ENCODE results near the gene TXNRD3. TPM values are rescaled to one million over a fixed set of nuclear protein-coding genes. Genes with fewer than 3 reads are reported as not detected.

TXNRD3 gene
- total RNA-seq, 1 experiment from 2014 or later = 7.4 TPM

- Histone ChIP-seq H3K9me3 (replicated peaks) (no peaks in the 10 kb centered on the region), H3K36me3 (no peaks in the 10 kb centered on the region), H3K27ac (no peak overlapping the region), H3K27me3 (replicated peaks) (peaks cover 7% of the 10 kb centered on the region), H3K4me3 (no peak overlapping the region), H3K4me1 (replicated peaks) (no peaks in the 10 kb centered on the region)
- no peak for DNase-seq (ENCODE audit: low read depth in 1 of 2, low spot score in 2 of 2)
Measured at GRCh38 chr3:126578702-126579101, 76.2 kb downstream of the TXNRD3 start.

- no peak for DNase-seq (ENCODE audit: low read depth in 1 of 2, low spot score in 2 of 2)
- Histone ChIP-seq H3K36me3 (no peaks in the 10 kb centered on the region), H3K27ac (no peak overlapping the region), H3K4me1 (replicated peaks) (no peaks in the 10 kb centered on the region), H3K9me3 (replicated peaks) (no peaks in the 10 kb centered on the region), H3K4me3 (no peak overlapping the region), H3K27me3 (replicated peaks) (peaks cover 11% of the 10 kb centered on the region)
Measured at GRCh38 chr3:126577261-126577660, 77.7 kb downstream of the TXNRD3 start.

- Histone ChIP-seq H3K36me3 (no peaks in the 10 kb centered on the region), H3K4me1 (replicated peaks) (no peaks in the 10 kb centered on the region), H3K27me3 (replicated peaks) (peaks cover 11% of the 10 kb centered on the region), H3K9me3 (replicated peaks) (no peaks in the 10 kb centered on the region), H3K4me3 (no peak overlapping the region), H3K27ac (no peak overlapping the region)
- DNase-seq (ENCODE audit: low read depth in 1 of 2, low spot score in 2 of 2) = no peak
Measured at GRCh38 chr3:126573492-126574117, 81.3 kb downstream of the TXNRD3 start.

- Histone ChIP-seq H3K27me3 (replicated peaks) (peaks cover 23% of the 10 kb centered on the region), H3K36me3 (no peaks in the 10 kb centered on the region), H3K9me3 (replicated peaks) (no peaks in the 10 kb centered on the region), H3K27ac (no peak overlapping the region), H3K4me1 (replicated peaks) (no peaks in the 10 kb centered on the region), H3K4me3 (no peak overlapping the region)
- no peak for DNase-seq (ENCODE audit: low read depth in 1 of 2, low spot score in 2 of 2)
Measured at GRCh38 chr3:126571078-126571477, 83.8 kb downstream of the TXNRD3 start.

GRCh38 chr3:126570103-126570541 lies 84.8 kb downstream of the TXNRD3 start:
- DNase-seq (ENCODE audit: low read depth in 1 of 2, low spot score in 2 of 2) = no peak
- Histone ChIP-seq H3K9me3 (replicated peaks) (no peaks in the 10 kb centered on the region), H3K27ac (no peak overlapping the region), H3K4me1 (replicated peaks) (no peaks in the 10 kb centered on the region), H3K4me3 (no peak overlapping the region), H3K36me3 (no peaks in the 10 kb centered on the region), H3K27me3 (replicated peaks) (peaks cover 29% of the 10 kb centered on the region)

- peaks cover 26% of the 10 kb centered on the region for H3K27me3 ChIP-seq (replicated peaks)
- H3K27ac ChIP-seq = no peak overlapping the region
- no peaks in the 10 kb centered on the region for H3K36me3 ChIP-seq
- no peaks in the 10 kb centered on the region for H3K9me3 ChIP-seq (replicated peaks)
- no peak overlapping the region for H3K4me3 ChIP-seq
- no peak for DNase-seq (ENCODE audit: low read depth in 1 of 2, low spot score in 2 of 2)
- H3K4me1 ChIP-seq (replicated peaks) = no peaks in the 10 kb centered on the region
Measured at GRCh38 chr3:126569390-126569975, 85.4 kb downstream of the TXNRD3 start.

- Histone ChIP-seq H3K9me3 (replicated peaks) (no peaks in the 10 kb centered on the region), H3K36me3 (no peaks in the 10 kb centered on the region), H3K27ac (no peak overlapping the region), H3K4me3 (no peak overlapping the region), H3K4me1 (replicated peaks) (no peaks in the 10 kb centered on the region), H3K27me3 (replicated peaks) (peaks cover 26% of the 10 kb centered on the region)
- no peak for DNase-seq (ENCODE audit: low read depth in 1 of 2, low spot score in 2 of 2)
Measured at GRCh38 chr3:126568776-126569342, 86.1 kb downstream of the TXNRD3 start.

GRCh38 chr3:126567696-126568438 lies 87.1 kb downstream of the TXNRD3 start:
- no peak overlapping the region for H3K27ac ChIP-seq
- no peak for DNase-seq (ENCODE audit: low read depth in 1 of 2, low spot score in 2 of 2)
- H3K9me3 ChIP-seq (replicated peaks) = no peaks in the 10 kb centered on the region
- H3K27me3 ChIP-seq (replicated peaks) = peaks cover 28% of the 10 kb centered on the region
- no peaks in the 10 kb centered on the region for H3K4me1 ChIP-seq (replicated peaks)
- no peak overlapping the region for H3K4me3 ChIP-seq
- no peaks in the 10 kb centered on the region for H3K36me3 ChIP-seq

GRCh38 chr3:126562737-126563276 lies 92.1 kb downstream of the TXNRD3 start:
- Histone ChIP-seq H3K27me3 (replicated peaks) (peaks cover 41% of the 10 kb centered on the region), H3K9me3 (replicated peaks) (no peaks in the 10 kb centered on the region)
- DNase-seq (ENCODE audit: low read depth in 1 of 2, low spot score in 2 of 2) = no peak

GRCh38 chr3:126558336-126559071 lies 96.4 kb downstream of the TXNRD3 start, which contains the start of gene C3orf22:
TSS of gene C3orf22 (minus strand) at chr3:126558932. CDS start at chr3:126553390, 5,542 bp downstream.
- H3K4me3 ChIP-seq = no peak within 1 kb of the TSS
- no peaks in the 10 kb centered on the region for H3K4me1 ChIP-seq (replicated peaks)
- no peak within 1 kb of the TSS for H3K27ac ChIP-seq
- DNase-seq (ENCODE audit: low read depth in 1 of 2, low spot score in 2 of 2) = peak in 1 of 2 experiments; percentile 22
- no peaks in the 10 kb centered on the region for H3K9me3 ChIP-seq (replicated peaks)
- no peaks in the 10 kb centered on the region for H3K36me3 ChIP-seq
- H3K27me3 ChIP-seq (replicated peaks) = peaks cover 17% of the 10 kb centered on the region

More at GRCh38 chr3:126562737-126563276, 92.1 kb downstream of the TXNRD3 start:
- Histone ChIP-seq H3K36me3 (no peaks in the 10 kb centered on the region), H3K4me3 (no peak overlapping the region), H3K27ac (no peak overlapping the region), H3K4me1 (replicated peaks) (no peaks in the 10 kb centered on the region)

GRCh38 chr3:126557761-126558160 lies 97.2 kb downstream of the TXNRD3 start:
- Histone ChIP-seq H3K36me3 (no peaks in the 10 kb centered on the region), H3K27me3 (replicated peaks) (peaks cover 12% of the 10 kb centered on the region), H3K27ac (no peak overlapping the region), H3K4me1 (replicated peaks) (no peaks in the 10 kb centered on the region), H3K4me3 (no peak overlapping the region), H3K9me3 (replicated peaks) (no peaks in the 10 kb centered on the region)
- peak in 1 of 2 experiments; percentile 30 for DNase-seq (ENCODE audit: low read depth in 1 of 2, low spot score in 2 of 2)

GRCh38 chr3:126557415-126557745 lies 97.5 kb downstream of the TXNRD3 start:
- Histone ChIP-seq H3K36me3 (no peaks in the 10 kb centered on the region), H3K27ac (no peak overlapping the region), H3K27me3 (replicated peaks) (peaks cover 9% of the 10 kb centered on the region), H3K4me1 (replicated peaks) (no peaks in the 10 kb centered on the region), H3K4me3 (no peak overlapping the region), H3K9me3 (replicated peaks) (no peaks in the 10 kb centered on the region)
- DNase-seq (ENCODE audit: low read depth in 1 of 2, low spot score in 2 of 2) = no peak
